Measurements from ENCODE around the gene AMIGO1. TPM values are rescaled to one million over a fixed set of nuclear protein-coding genes. Genes with fewer than 3 reads are reported as not detected.

AMIGO1 gene
- total RNA-seq, 1 experiment from 2014 or later = 0.55 TPM

GRCh38 chr1:109503935-109504334, 5.6 kb downstream of the AMIGO1 start:
- Histone ChIP-seq H3K27me3 (replicated peaks) (peaks cover 1% of the 10 kb centered on the region; the same call in 1 of the 2 replicates), H3K36me3 (peaks cover 9% of the 10 kb centered on the region), H3K4me1 (replicated peaks) (peaks cover 3% of the 10 kb centered on the region; the same call in 1 of the 2 replicates), H3K4me3 (no peak overlapping the region), H3K27ac (no peak overlapping the region), H3K9me3 (replicated peaks) (no peaks in the 10 kb centered on the region)
- no peak for DNase-seq (ENCODE audit: low read depth in 1 of 2, low spot score in 2 of 2)

DNA sequence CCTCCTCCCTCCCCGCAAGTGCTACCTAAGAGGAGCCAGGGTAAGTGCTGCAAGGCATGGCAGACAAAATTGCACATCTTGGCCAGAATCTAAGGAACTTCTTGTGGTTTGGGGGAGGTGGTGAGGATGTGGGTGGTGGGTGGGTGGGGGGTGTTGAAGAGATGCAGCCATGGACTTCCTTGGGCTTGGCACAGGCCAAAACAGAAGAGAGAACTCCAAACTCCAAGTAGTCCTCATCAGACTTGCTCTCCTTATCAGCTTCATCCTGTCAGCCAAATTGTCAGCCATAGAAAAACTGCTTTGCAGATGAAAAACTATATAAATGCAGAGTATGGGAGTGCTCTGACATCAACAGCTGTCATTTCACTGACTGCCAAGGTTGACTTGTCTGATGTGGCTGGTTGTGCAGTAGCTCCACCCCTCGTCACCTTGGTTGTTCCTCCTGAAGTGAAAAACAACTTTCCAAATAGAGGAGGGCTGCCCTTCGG, 7.1 kb downstream of the AMIGO1 start:
- Histone ChIP-seq H3K27me3 (replicated peaks) (no peaks in the 10 kb centered on the region), H3K9me3 (replicated peaks) (no peaks in the 10 kb centered on the region), H3K27ac (no peak overlapping the region), H3K4me3 (no peak overlapping the region), H3K36me3 (peaks cover 17% of the 10 kb centered on the region), H3K4me1 (replicated peaks) (peaks cover 3% of the 10 kb centered on the region; the same call in 1 of the 2 replicates)
- DNase-seq (ENCODE audit: low read depth in 1 of 2, low spot score in 2 of 2) = no peak

DNA sequence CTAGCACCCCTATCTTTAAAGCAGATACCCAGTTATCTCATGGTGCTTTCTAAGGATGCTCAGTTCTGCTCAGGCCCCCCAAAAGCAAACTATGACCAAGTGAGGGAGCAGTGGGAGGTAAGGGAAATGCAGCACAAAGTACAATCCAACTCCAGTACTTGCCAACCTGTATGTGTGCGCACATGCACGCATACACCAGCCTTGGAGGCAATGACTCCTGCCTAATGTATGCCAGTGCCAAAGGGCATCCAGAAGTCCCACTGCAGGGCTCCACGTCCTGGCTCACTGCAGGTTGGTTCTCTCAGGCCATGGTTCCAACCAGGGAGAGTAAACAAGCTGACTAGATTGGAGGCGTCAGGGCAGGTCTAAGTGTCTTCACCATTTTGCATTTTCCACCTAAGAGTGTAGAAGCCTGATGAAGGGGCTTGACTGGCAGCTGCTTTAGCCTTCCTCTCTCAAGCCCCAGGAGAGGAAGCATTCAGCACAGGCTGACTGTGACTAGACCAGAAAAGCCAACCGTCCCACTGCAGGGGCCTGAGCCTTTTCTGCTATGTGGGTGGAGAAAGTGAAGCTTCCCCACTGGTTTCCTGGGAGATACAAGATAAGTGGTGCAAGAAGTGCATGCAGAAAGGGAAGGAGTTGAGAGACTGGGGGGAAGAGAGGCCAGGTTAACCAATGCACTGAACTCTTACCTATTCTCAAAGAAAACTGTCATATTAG, 7.7 kb downstream of the AMIGO1 start:
- Histone ChIP-seq H3K27me3 (replicated peaks) (no peaks in the 10 kb centered on the region), H3K4me1 (replicated peaks) (peaks cover 3% of the 10 kb centered on the region; the same call in 1 of the 2 replicates), H3K9me3 (replicated peaks) (no peaks in the 10 kb centered on the region), H3K36me3 (peaks cover 17% of the 10 kb centered on the region), H3K4me3 (no peak overlapping the region), H3K27ac (no peak overlapping the region)
- DNase-seq (ENCODE audit: low read depth in 1 of 2, low spot score in 2 of 2) = no peak

- Histone ChIP-seq H3K4me3 (no peak overlapping the region), H3K27me3 (replicated peaks) (no peaks in the 10 kb centered on the region), H3K9me3 (replicated peaks) (no peaks in the 10 kb centered on the region), H3K27ac (no peak overlapping the region), H3K4me1 (replicated peaks) (peaks cover 3% of the 10 kb centered on the region; the same call in 1 of the 2 replicates), H3K36me3 (peaks cover 25% of the 10 kb centered on the region)
- peak in 1 of 2 experiments; percentile 38 for DNase-seq (ENCODE audit: low read depth in 1 of 2, low spot score in 2 of 2)
Observed at GRCh38 chr1:109500941-109501381, 8.6 kb downstream of the AMIGO1 start.

DNA sequence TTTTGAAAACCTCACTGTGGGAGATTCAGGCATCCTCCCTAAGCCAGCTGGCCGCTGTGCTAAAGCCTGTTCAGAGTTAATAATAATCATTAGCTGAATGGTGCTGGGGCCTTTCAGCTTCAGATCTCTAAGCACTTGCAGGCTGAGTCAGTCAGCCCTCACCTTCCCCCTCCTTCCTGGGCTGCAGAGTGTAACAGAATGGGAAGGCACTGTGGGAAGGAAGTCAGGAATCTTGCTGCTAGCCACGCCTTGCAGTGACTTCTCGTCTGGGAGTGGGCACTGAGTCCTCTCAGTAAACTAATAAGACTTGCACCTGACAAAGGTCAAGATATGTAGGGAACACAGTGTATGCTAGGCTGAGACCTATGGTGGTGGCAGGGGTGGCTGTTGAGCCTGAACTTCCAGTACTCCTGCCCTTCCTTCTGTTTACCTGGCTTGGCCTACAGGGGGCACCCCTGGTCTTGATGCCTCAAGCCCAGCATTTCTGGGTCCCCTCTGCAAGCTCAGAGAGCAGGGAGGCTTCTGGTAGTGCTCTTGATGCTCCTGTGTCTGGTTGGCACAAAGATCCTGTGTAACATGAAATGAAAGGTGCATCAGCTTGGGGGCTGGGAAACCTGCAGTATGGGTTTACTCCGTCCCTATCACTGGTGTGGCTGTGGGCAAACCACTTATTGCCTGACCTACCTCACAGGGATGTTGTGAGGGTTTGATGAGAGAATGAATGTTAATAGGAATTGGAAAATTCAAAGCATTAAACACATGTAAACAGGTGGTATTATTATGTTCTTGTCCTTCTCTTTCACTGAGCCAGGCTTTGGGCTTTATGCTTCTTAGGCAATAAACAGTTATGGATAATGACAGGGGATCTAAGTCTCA, 9.6 kb downstream of the AMIGO1 start:
- no peaks in the 10 kb centered on the region for H3K9me3 ChIP-seq (replicated peaks)
- no peak overlapping the region for H3K4me3 ChIP-seq
- DNase-seq (ENCODE audit: low read depth in 1 of 2, low spot score in 2 of 2) = no peak
- H3K27me3 ChIP-seq (replicated peaks) = no peaks in the 10 kb centered on the region
- H3K27ac ChIP-seq = no peak overlapping the region
- H3K4me1 ChIP-seq (replicated peaks) = peaks cover 3% of the 10 kb centered on the region; the same call in 1 of the 2 replicates
- H3K36me3 ChIP-seq = peaks cover 28% of the 10 kb centered on the region

DNA sequence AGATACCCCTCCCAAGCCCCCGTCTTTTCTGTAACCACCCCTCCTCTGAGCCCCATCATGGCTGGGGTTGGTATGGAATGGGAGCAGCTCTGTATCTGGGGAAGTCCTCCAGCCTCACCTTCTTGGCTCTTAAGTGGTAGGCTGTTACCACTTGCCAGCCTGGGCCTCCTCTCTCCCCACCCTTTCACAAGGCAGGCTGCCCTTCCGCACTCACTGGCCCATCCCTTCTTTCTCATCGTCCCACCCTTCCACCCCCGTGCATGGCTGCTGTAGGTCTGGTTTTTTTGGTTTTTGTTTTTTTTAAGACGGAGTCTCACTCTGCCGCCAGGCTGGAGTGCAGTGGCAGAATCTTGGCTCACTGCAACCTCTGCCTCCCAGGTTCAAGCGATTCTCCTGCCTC, 10.4 kb downstream of the AMIGO1 start:
- H3K9me3 ChIP-seq (replicated peaks) = no peaks in the 10 kb centered on the region
- H3K4me1 ChIP-seq (replicated peaks) = peaks cover 3% of the 10 kb centered on the region; the same call in 1 of the 2 replicates
- no peak overlapping the region for H3K4me3 ChIP-seq
- H3K36me3 ChIP-seq = peaks cover 28% of the 10 kb centered on the region
- DNase-seq (ENCODE audit: low read depth in 1 of 2, low spot score in 2 of 2) = no peak
- H3K27ac ChIP-seq = no peak overlapping the region
- no peaks in the 10 kb centered on the region for H3K27me3 ChIP-seq (replicated peaks)

DNA sequence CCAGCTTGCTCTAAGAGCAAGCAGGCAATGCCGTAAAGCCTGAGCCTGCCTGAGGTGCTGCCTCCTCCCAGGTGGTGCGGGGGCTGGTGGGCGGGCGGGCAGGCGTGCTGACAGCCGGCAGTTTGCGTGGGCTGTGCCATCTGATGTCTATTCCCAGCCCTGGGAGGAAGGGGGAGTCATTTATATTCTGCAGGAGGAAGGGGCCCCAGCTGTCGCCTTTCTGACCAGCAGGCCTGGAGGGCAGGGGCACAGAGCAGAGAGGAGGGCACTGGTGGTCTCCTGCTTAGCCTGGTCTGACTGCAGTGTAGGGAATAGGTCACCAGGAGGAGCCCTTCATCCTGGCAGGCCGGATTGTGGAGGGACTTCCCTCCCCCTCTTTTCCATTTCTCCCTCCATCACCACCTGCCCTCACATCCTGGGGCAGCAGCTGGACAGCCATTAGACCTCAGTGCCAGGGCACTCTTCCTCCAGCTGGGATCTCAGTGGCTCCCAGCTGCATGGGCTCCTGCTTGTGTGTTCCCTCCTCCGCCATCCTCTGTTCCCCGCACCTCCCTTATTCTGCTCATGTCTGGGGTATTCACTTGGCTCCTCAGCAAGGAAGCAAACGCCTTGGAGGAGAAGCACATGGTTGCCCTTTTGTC, 11.2 kb downstream of the AMIGO1 start:
- Histone ChIP-seq H3K36me3 (peaks cover 28% of the 10 kb centered on the region), H3K27ac (no peak overlapping the region), H3K9me3 (replicated peaks) (no peaks in the 10 kb centered on the region), H3K4me1 (replicated peaks) (peaks cover 7% of the 10 kb centered on the region), H3K4me3 (no peak overlapping the region), H3K27me3 (replicated peaks) (no peaks in the 10 kb centered on the region)
- DNase-seq (ENCODE audit: low read depth in 1 of 2, low spot score in 2 of 2) = peak in 1 of 2 experiments; percentile 24

- H3K4me1 ChIP-seq (replicated peaks) = peaks cover 8% of the 10 kb centered on the region
- no peak overlapping the region for H3K4me3 ChIP-seq
- DNase-seq (ENCODE audit: low read depth in 1 of 2, low spot score in 2 of 2) = no peak
- no peaks in the 10 kb centered on the region for H3K27me3 ChIP-seq (replicated peaks)
- no peak overlapping the region for H3K27ac ChIP-seq
- H3K36me3 ChIP-seq = peaks cover 28% of the 10 kb centered on the region
- no peaks in the 10 kb centered on the region for H3K9me3 ChIP-seq (replicated peaks)
Observed at GRCh38 chr1:109497449-109498160, 11.9 kb downstream of the AMIGO1 start.

GRCh38 chr1:109495738-109496137, 13.8 kb downstream of the AMIGO1 start:
- DNase-seq (ENCODE audit: low read depth in 1 of 2, low spot score in 2 of 2) = no peak
- Histone ChIP-seq H3K27ac (no peak overlapping the region), H3K4me1 (replicated peaks) (peaks cover 8% of the 10 kb centered on the region), H3K27me3 (replicated peaks) (no peaks in the 10 kb centered on the region), H3K9me3 (replicated peaks) (no peaks in the 10 kb centered on the region), H3K4me3 (no peak overlapping the region), H3K36me3 (peaks cover 41% of the 10 kb centered on the region)

DNA sequence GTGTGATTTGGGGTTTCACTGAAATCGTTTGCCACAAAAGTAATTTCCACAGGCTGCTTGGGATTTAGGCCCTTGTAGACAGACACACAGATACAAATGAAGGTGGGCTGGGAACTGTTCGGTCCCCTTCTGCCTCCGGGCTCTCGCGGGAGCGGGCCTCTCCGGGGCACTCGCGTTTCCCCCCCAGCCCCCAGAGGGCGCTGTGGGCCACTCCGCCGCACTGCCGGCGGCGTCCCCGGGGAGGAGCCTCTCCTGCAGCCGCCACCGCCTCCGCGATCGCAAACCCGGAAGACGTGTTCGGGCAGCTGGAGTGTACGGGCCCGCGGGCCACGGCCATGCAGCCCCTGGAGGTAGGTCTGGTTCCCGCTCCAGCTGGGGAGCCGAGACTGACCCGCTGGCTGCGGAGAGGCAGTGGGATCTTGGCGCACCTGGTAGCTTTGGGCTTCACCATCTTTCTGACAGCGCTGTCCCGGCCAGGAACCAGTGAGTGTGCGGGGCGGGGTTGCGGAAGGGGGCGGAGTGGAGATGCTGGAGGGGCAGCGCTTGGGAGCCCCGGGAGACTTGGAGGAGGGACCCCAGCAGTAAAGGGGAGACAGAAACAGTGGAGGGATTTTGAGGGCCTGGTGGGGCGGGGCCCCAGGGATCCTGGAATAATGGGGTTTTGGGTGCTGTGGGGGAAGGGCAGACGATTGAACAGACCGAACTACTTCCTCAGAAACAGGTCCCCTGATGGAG, 15.6 kb downstream of the AMIGO1 start, which contains the start of gene CYB561D1:
Gene CYB561D1, plus strand, starts transcription at position 290 of the 735 bp plus-strand sequence. Its CDS starts 46 bp downstream, at position 336.
- peak; percentile 88 to 95 for DNase-seq (ENCODE audit: low read depth in 1 of 2, low spot score in 2 of 2)

GRCh38 chr1:109493227-109493626, 16.3 kb downstream of the AMIGO1 start:
- Histone ChIP-seq H3K4me3 (no peak overlapping the region), H3K9me3 (replicated peaks) (no peaks in the 10 kb centered on the region; the same call in 1 of the 2 replicates), H3K36me3 (peaks cover 48% of the 10 kb centered on the region), H3K27ac (no peak overlapping the region), H3K27me3 (replicated peaks) (no peaks in the 10 kb centered on the region), H3K4me1 (replicated peaks) (peaks cover 5% of the 10 kb centered on the region)
- no peak for DNase-seq (ENCODE audit: low read depth in 1 of 2, low spot score in 2 of 2)

More for the DNA sequence above, 15.6 kb downstream of the AMIGO1 start, which contains the start of gene CYB561D1:
- Histone ChIP-seq H3K27ac (peak within 1 kb of the TSS; percentile 30; the same call in 1 of the 2 replicates), H3K27me3 (replicated peaks) (no peaks in the 10 kb centered on the region), H3K9me3 (replicated peaks) (no peaks in the 10 kb centered on the region; the same call in 1 of the 2 replicates), H3K4me3 (peak within 1 kb of the TSS; percentile 94), H3K36me3 (peaks cover 47% of the 10 kb centered on the region), H3K4me1 (replicated peaks) (peaks cover 5% of the 10 kb centered on the region)

DNA sequence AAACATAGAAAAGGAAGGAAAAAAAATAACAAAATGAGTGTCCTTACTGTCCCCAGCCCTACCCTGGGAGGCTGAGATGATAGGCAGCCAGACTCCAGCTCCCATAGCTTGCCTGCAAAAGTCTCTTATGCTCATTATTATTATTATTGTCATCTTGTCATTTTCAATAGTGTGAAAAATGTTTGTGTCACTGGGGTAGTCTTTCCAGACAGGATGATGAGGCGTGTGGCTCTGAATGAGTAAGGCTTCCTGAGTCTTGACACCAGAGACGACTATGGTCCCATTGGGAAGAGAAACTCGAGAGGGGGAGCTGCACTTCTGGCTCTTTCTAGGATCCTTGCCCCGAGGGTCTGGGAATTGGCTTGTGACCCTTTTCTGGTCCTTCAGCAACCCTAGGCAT, 16.7 kb downstream of the AMIGO1 start:
- Histone ChIP-seq H3K27ac (no peak overlapping the region), H3K9me3 (replicated peaks) (no peaks in the 10 kb centered on the region; the same call in 1 of the 2 replicates), H3K4me1 (replicated peaks) (peaks cover 5% of the 10 kb centered on the region), H3K36me3 (peaks cover 48% of the 10 kb centered on the region), H3K4me3 (no peak overlapping the region), H3K27me3 (replicated peaks) (no peaks in the 10 kb centered on the region)
- DNase-seq (ENCODE audit: low read depth in 1 of 2, low spot score in 2 of 2) = no peak

All from SJSA1 (cell line).